T-cell (primary cell): Measurements from ENCODE around the gene TJP3. TPM values are rescaled to one million over a fixed set of nuclear protein-coding genes. Genes with fewer than 3 reads are reported as not detected.

Source experiments
- ATAC-seq, 4 experiments: fragments of 200-7000 bp in 3 of 4; fragments of 150-1000 bp in 1 of 4; cut with Tn5 transposase; replicated peaks in 1 of 4; 1 replicate in 3 of 4; 2 replicates in 1 of 4; pipeline ENCODE4 v1.10.0; 2021; ENCODE audit warnings: moderate library complexity in 3 of 4, mild to moderate bottlenecking in 2 of 4, moderate number of reproducible peaks in 1 of 4
- CTCF ChIA-PET, 2 donors: fragments of 300-600 bp; sonication (Branson Sonifier 250); formaldehyde crosslinking; loops; one replicate each; lab custom pipeline; 2022; ENCODE audit warnings: antibody characterized with exemption in 2 of 2; lab: Charles Lee
- POLR2A ChIA-PET, 2 donors: fragments of 300-600 bp; sonication (Branson Sonifier 250); formaldehyde crosslinking; loops; one replicate each; lab custom pipeline; 2022; ENCODE audit warnings: antibody characterized with exemption in 2 of 2; lab: Charles Lee
- DNase-seq, 35 experiments: peaks; one replicate each; pipeline versions ENCODE4 v3.0.0 to v3.0.0-alpha.2; 2013 to 2023
- H3K27ac ChIP-seq: one replicate; pipeline ENCODE4 v1.5.1; 2013; ENCODE audit warnings: low read length
- H3K27me3 ChIP-seq, 2 experiments: replicated peaks in 1 of 2; 1 replicate in 1 of 2; 2 replicates in 1 of 2; pipeline versions ENCODE4 v1.6.1 to v1.7.0; 2013; ENCODE audit warnings: low read length in 1 of 2, mixed read lengths in 1 of 2; ENCODE audit not compliant: control insufficient read depth in 2 of 2, insufficient read depth in 2 of 2; ENCODE audit errors: extremely low read depth in 1 of 2
- H3K36me3 ChIP-seq, 2 donors: 1 replicate in 1 of 2; 2 replicates in 1 of 2; pipeline versions ENCODE4 v1.6.1 to v1.7.0; 2013; ENCODE audit warnings: low read length in 1 of 2; ENCODE audit not compliant: control insufficient read depth in 2 of 2, insufficient read depth in 1 of 2; ENCODE audit errors: extremely low read depth in 1 of 2
- H3K4me1 ChIP-seq, 2 experiments: 1 replicate in 1 of 2; 2 replicates in 1 of 2; pipeline versions ENCODE4 v1.6.1 to v1.7.0; 2013; ENCODE audit warnings: low read length in 2 of 2, mixed read lengths in 1 of 2; ENCODE audit not compliant: insufficient read depth in 2 of 2, control insufficient read depth in 1 of 2; ENCODE audit errors: extremely low read depth in 1 of 2
- H3K4me3 ChIP-seq, 2 donors: 1 replicate in 1 of 2; 2 replicates in 1 of 2; pipeline versions ENCODE4 v1.5.1 to v1.7.0; 2013; ENCODE audit warnings: mild to moderate bottlenecking in 2 of 2, low read length in 1 of 2, moderate library complexity in 1 of 2; ENCODE audit not compliant: control insufficient read depth in 1 of 2; ENCODE audit errors: extremely low read depth in 1 of 2
- H3K9me3 ChIP-seq: 2 replicates; pipeline ENCODE4 v1.7.0; 2013
- H3K27ac Mint-ChIP-seq, 2 donors: one replicate each; pipeline ENCODE4 v1.8.0; 2020 to 2021; ENCODE audit warnings: mild to moderate bottlenecking in 2 of 2, mixed read lengths in 2 of 2
- H3K27me3 Mint-ChIP-seq, 2 donors: one replicate each; pipeline ENCODE4 v1.8.0; 2021 to 2022; ENCODE audit warnings: mixed read lengths in 2 of 2
- H3K36me3 Mint-ChIP-seq: one replicate; pipeline ENCODE4 v1.8.0; 2021; ENCODE audit warnings: mixed read lengths
- H3K4me1 Mint-ChIP-seq, 3 donors: one replicate each; pipeline ENCODE4 v1.8.0; 2020 to 2022; ENCODE audit warnings: mixed read lengths in 3 of 3, mild to moderate bottlenecking in 1 of 3
- H3K4me3 Mint-ChIP-seq, 3 donors: one replicate each; pipeline ENCODE4 v1.8.0; 2020 to 2022; ENCODE audit warnings: mild to moderate bottlenecking in 3 of 3, mixed read lengths in 3 of 3, moderate library complexity in 3 of 3
- H3K9me3 Mint-ChIP-seq, 3 donors: one replicate each; pipeline ENCODE4 v1.8.0; 2020 to 2022; ENCODE audit warnings: mixed read lengths in 3 of 3
- WGBS: methylation state at CpG from one replicate; pipeline ENCODE4 v1.1.5; 2013; ENCODE audit warnings: missing lambda C conversion rate; ENCODE audit not compliant: insufficient coverage; 5-methylcytosine and 5-hydroxymethylcytosine counted together
- total RNA-seq, 35 experiments: library from RNA in 6 of 35; stranded (reverse) in 6 of 35; fragments of 120-200 nt in 1 of 35; gene quantifications; one replicate each; pipeline versions ENCODE4 v1.2.1 to v1.2.4 and lab custom pipeline; 2013 to 2026

Gene TJP3, protein sequence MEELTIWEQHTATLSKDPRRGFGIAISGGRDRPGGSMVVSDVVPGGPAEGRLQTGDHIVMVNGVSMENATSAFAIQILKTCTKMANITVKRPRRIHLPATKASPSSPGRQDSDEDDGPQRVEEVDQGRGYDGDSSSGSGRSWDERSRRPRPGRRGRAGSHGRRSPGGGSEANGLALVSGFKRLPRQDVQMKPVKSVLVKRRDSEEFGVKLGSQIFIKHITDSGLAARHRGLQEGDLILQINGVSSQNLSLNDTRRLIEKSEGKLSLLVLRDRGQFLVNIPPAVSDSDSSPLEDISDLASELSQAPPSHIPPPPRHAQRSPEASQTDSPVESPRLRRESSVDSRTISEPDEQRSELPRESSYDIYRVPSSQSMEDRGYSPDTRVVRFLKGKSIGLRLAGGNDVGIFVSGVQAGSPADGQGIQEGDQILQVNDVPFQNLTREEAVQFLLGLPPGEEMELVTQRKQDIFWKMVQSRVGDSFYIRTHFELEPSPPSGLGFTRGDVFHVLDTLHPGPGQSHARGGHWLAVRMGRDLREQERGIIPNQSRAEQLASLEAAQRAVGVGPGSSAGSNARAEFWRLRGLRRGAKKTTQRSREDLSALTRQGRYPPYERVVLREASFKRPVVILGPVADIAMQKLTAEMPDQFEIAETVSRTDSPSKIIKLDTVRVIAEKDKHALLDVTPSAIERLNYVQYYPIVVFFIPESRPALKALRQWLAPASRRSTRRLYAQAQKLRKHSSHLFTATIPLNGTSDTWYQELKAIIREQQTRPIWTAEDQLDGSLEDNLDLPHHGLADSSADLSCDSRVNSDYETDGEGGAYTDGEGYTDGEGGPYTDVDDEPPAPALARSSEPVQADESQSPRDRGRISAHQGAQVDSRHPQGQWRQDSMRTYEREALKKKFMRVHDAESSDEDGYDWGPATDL
- 10 to 100 TPM; 12.6 to 28.9 (median 19.4) TPM for total RNA-seq
- 12.0 TPM for total RNA-seq (2013)
- 1.0 to 41.3 (median 11.5) reads per million in 29 experiments for total RNA-seq (lab: John Stamatoyannopoulos, UW)

- Histone ChIP-seq H3K4me1 (peaks cover 0 to 6% of the 10 kb centered on the region in 2 experiments), H3K9me3 (no peaks in the 10 kb centered on the region), H3K4me3 (no peak within 1 kb of the TSS), H3K27ac (no peak within 1 kb of the TSS), H3K36me3 (no peaks in the 10 kb centered on the region), H3K27me3 (peaks cover 0 to 59% of the 10 kb centered on the region in 2 experiments)
- 33% methylated on average over 19 of the region's 24 CpGs for WGBS
- H3K4me3 Mint-ChIP-seq: no peak within 1 kb of the TSS
- no peaks in the 10 kb centered on the region for H3K9me3 Mint-ChIP-seq
- no peak within 1 kb of the TSS for H3K27ac Mint-ChIP-seq
- POLR2A ChIA-PET: interaction anchor here in 1 of 2 donors (0.7 kb wide), 1 partner anchor 13 kb away, joined by 3 read pairs; no protein-coding TSS in a partner anchor
- peaks cover 0 to 4% of the 10 kb centered on the region in 2 donors for H3K27me3 Mint-ChIP-seq
- H3K36me3 Mint-ChIP-seq: no peaks in the 10 kb centered on the region
- peaks cover 4 to 11% (median 5%) of the 10 kb centered on the region in 3 donors for H3K4me1 Mint-ChIP-seq
- CTCF ChIA-PET: interaction anchor here in 1 of 2 donors (0.6 kb wide), 2 partner anchors 14 to 881 kb away, joined by 3 to 14 read pairs; no protein-coding TSS in a partner anchor
- ATAC-seq: no peak
- DNase-seq: no peak
Measured at GRCh38 chr19:3708207-3708931, at the start of gene TJP3. TJP3 (plus strand) TSS chr19:3708384; CDS start chr19:3728433, 20,049 bp downstream.

DNA sequence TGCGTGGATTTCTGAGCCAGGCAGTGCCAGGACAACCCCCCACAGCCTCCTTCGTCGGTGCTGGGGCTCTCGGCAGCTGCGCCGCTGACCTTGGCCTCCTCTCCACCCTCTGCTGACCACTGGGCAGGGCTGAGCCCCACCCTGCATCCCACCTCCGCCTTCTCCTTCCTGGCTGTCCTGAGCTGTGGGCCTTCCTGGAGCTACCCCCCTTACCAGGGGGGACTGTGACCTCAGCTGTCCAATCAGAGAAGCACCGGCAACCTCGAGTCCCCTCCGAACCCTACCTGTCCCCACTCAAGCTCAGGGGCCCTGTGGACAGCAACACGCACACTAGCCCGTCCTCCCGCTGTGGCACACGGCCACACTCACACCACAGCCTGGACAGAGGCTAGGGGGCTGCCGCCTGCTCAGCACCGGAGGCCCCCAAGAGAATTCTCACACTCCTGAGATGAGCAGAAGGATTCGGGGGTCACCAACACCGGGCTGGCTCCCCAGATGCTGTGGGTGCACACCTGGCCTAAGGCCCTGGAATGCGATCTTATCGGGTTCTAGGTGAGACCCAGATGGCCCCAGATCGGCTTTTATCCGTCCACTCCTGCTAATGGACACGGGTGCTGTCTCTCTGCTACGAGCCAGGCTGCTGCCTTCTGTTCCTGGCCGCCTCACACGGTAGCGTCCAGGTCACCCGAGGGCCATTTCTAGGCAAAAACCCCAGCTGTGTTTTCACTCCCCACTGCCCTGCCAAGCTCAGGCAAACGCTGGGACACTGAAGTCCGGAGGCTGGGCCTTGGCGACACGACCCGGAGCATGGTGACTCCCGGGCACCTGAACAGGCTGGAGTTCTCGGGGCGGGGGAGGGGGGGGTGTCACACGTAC lies 49.1 kb upstream of the TJP3 start:
- Histone ChIP-seq H3K36me3 (peaks cover 30 to 40% of the 10 kb centered on the region in 2 donors), H3K9me3 (no peaks in the 10 kb centered on the region), H3K27ac (no peak overlapping the region), H3K4me1 (no peaks in the 10 kb centered on the region), H3K4me3 (no peak overlapping the region), H3K27me3 (no peaks in the 10 kb centered on the region)
- no peak overlapping the region for H3K4me3 Mint-ChIP-seq
- no peaks in the 10 kb centered on the region for H3K27me3 Mint-ChIP-seq
- H3K4me1 Mint-ChIP-seq: peaks cover 0 to 1% (median 0%) of the 10 kb centered on the region in 3 donors
- 94% methylated on average over 32 of the region's 37 CpGs for WGBS
- CTCF ChIA-PET: no interaction called here
- DNase-seq: no peak
- H3K9me3 Mint-ChIP-seq: no peaks in the 10 kb centered on the region
- POLR2A ChIA-PET: no interaction called here
- no peak for ATAC-seq
- H3K27ac Mint-ChIP-seq: no peak overlapping the region
- H3K36me3 Mint-ChIP-seq: peaks cover 26% of the 10 kb centered on the region

DNA sequence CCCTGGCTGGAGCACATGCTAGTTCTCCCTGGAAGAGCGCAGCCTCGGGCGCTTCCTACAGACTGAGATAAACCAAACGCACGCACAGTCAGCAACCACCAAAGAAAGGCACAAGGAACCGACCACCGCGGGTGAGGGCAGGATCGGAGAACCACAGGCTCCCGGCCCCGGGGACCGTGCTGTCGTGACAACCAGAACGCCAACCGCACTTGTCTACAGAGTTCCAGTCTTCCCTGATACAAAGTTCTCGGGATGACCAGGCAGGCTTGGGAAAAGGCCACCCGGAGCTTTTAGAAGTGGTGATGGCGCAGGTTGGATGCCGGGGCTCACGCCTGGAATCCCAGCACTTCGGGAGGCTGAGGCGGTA lies 48.5 kb upstream of the TJP3 start:
- H3K27ac Mint-ChIP-seq: no peak overlapping the region
- H3K4me1 Mint-ChIP-seq: peaks cover 0 to 1% (median 0%) of the 10 kb centered on the region in 3 donors
- H3K4me3 Mint-ChIP-seq: no peak overlapping the region
- H3K36me3 Mint-ChIP-seq: peaks cover 26% of the 10 kb centered on the region
- no peaks in the 10 kb centered on the region for H3K9me3 Mint-ChIP-seq
- 94% methylated on average over 19 of the region's 22 CpGs for WGBS
- no peak overlapping the region for H3K27ac ChIP-seq
- ATAC-seq: no peak
- ChIA-PET CTCF (no interaction called here), POLR2A (no interaction called here)
- no peaks in the 10 kb centered on the region for H3K27me3 ChIP-seq
- H3K4me1 ChIP-seq: no peaks in the 10 kb centered on the region
- no peaks in the 10 kb centered on the region for H3K9me3 ChIP-seq
- no peaks in the 10 kb centered on the region for H3K27me3 Mint-ChIP-seq
- H3K4me3 ChIP-seq: no peak overlapping the region
- DNase-seq: no peak
- peaks cover 30 to 40% of the 10 kb centered on the region in 2 donors for H3K36me3 ChIP-seq

GRCh38 chr19:3660493-3661219 lies 47.5 kb upstream of the TJP3 start:
- 93% methylated on average over 15 of the region's 23 CpGs for WGBS
- H3K27me3 ChIP-seq: no peaks in the 10 kb centered on the region
- ChIA-PET POLR2A (no interaction called here), CTCF (no interaction called here)
- H3K36me3 ChIP-seq: peaks cover 28 to 40% of the 10 kb centered on the region in 2 donors
- no peaks in the 10 kb centered on the region for H3K9me3 ChIP-seq
- DNase-seq (no peak), ATAC-seq (no peak)
- H3K4me1 ChIP-seq: peaks cover 0 to 2% of the 10 kb centered on the region in 2 experiments
- Mint-ChIP-seq H3K4me1 (peaks cover 0 to 1% (median 0%) of the 10 kb centered on the region in 3 donors), H3K36me3 (peaks cover 26% of the 10 kb centered on the region), H3K9me3 (no peaks in the 10 kb centered on the region), H3K27ac (peak overlapping the region in 1 of 2 donors; percentile 1), H3K4me3 (no peak overlapping the region), H3K27me3 (no peaks in the 10 kb centered on the region)
- H3K4me3 ChIP-seq: no peak overlapping the region
- H3K27ac ChIP-seq: no peak overlapping the region
